Placental pericyte (primary cell): ENCODE data around the gene USP14. TPM values are rescaled to one million over a fixed set of nuclear protein-coding genes. Genes with fewer than 3 reads are reported as not detected.

Experiments used
- small RNA-seq: library from RNA; depleted of rRNA; stranded (forward); fragments of <200 nt; gene quantifications from one replicate; pipeline ENCODE3, GENCODE V24; 2012; ENCODE audit warnings: low replicate concordance
- total RNA-seq: library from RNA; depleted of rRNA; stranded (reverse); fragments of >200 nt; gene quantifications from 2 replicates; pipeline ENCODE4 v1.2.3, GENCODE V29; 2012

Gene USP14
- 23.2 and 32.6 TPM in 2 replicates for total RNA-seq

GRCh38 chr18:158128-159036, at the start of gene USP14:
Gene USP14 (plus strand): TSS chr18:158557. CDS start chr18:158699, 142 bp downstream.

Small RNAs within 50 kb of the gene (small RNA-seq; reads per million reads assigned to genes)
- gene MIR8078 = not detected

Other genes starting within 250 kb of the USP14 start
- gene TUBB8B, start 108.9 kb upstream of the USP14 start, total RNA-seq = not detected in 2 replicates
- gene THOC1, start 109.5 kb downstream of the USP14 start, total RNA-seq = 19.7 and 49.2 TPM in 2 replicates